Measurements from ENCODE around the gene ATF7IP2.

The ATF7IP2 gene

DNA sequence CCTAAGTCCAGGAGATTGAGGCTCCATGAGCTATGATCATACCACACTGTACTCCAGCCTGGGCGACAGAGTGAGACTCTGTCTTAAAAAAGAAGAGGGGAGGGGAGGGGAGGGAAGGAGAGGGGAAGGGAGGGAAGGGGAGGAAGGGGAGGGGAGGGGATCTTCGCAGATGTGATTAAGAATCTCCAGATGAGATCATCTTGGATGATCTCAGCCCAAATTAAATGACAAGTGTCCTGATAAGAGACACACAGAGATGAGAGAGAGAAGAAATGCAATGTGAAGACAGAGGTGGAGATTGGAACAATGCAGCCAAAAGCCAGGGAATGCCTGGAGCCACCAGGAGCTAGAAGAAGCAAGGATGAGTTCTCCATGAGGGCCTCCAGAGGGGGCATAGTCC lies 124.4 kb downstream of the ATF7IP2 start:
- no peak overlapping the region for H3K4me3 ChIP-seq (ENCODE audit: low read depth, low read length)
- no peak for TF ChIP-seq CTCF (IDR thresholded peaks at IDR 0.05; ENCODE audit: low read depth, low read length)

DNA sequence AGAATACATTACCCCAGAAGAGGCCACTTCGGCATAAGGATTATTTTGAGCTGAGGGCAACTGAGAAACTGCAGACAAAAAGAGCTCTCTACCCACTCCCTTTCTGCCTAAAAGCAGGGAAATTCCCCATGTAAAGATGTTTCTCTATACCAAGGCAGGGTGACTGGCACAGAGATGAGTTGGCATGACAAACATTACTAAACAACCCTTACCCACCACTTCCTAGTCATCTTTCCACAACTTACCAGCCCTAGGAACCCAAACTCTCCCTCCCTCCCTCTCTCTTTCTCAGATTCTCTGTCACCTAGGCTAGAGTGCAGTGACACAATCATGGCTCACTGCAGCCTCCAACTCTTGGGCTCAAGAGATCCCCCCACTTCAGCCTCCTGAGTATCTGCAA lies 126.0 kb downstream of the ATF7IP2 start:
- H3K4me3 ChIP-seq (ENCODE audit: low read depth, low read length): no peak overlapping the region
- no peak for TF ChIP-seq CTCF (IDR thresholded peaks at IDR 0.05; ENCODE audit: low read depth, low read length)

GRCh38 chr16:10514369-10515055 lies 128.7 kb downstream of the ATF7IP2 start:
- H3K4me3 ChIP-seq (ENCODE audit: low read depth, low read length): no peak overlapping the region
- TF ChIP-seq CTCF (IDR thresholded peaks at IDR 0.05; ENCODE audit: low read depth, low read length): peak; percentile 14; the same call in 1 of the 2 replicates

DNA sequence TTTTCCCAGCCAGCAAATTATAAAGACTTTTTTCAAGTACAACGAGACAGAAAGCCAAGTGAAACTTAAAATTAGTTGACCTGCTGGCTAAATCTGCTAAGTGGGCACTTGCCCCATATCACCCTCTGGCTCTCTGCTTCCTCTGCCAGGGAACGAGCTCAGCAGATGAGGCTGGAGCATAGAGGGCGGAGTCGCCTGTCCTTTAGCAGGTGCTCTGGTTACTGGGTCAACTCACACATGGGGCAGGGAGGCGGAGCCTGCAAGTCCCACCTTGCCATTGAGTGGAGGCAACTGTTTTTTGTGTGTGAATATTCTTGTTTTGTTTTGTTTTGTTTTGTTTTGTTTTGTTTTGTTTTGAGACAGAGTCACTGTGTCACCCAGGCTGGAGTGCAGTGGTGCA lies 132.0 kb downstream of the ATF7IP2 start:
- TF ChIP-seq CTCF (IDR thresholded peaks at IDR 0.05; ENCODE audit: low read depth, low read length): no peak
- H3K4me3 ChIP-seq (ENCODE audit: low read depth, low read length): no peak overlapping the region

- no peak overlapping the region for H3K4me3 ChIP-seq (ENCODE audit: low read depth, low read length)
- TF ChIP-seq CTCF (IDR thresholded peaks at IDR 0.05; ENCODE audit: low read depth, low read length): no peak
Measured at GRCh38 chr16:10518479-10519041, 132.7 kb downstream of the ATF7IP2 start.

DNA sequence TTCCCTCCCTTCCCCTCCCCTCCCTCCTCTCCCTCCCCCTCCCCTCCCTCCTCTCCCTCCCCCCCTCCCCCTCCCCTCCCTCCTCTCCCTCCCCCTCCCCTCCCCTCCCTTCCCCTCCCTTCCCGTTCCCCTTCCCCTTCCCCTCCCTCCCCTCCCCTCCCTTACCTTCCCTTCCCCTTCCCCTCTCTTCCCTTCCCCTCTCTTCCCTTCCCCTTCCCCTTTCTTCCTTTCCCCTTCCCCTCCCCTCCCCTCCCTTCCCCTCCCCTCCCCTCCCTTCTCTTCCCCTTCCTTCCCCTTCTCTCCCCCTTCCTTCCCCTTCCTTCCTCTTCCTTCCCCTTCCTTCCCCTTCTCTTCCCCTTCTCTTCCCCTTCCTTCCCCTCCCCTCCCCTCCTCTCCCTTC lies 133.4 kb downstream of the ATF7IP2 start:
- no peak overlapping the region for H3K4me3 ChIP-seq (ENCODE audit: low read depth, low read length)
- no peak for TF ChIP-seq CTCF (IDR thresholded peaks at IDR 0.05; ENCODE audit: low read depth, low read length)

Measured in WI38 (cell line).